ENCODE measurements around the gene SH3PXD2A.

Gene SH3PXD2A

DNA sequence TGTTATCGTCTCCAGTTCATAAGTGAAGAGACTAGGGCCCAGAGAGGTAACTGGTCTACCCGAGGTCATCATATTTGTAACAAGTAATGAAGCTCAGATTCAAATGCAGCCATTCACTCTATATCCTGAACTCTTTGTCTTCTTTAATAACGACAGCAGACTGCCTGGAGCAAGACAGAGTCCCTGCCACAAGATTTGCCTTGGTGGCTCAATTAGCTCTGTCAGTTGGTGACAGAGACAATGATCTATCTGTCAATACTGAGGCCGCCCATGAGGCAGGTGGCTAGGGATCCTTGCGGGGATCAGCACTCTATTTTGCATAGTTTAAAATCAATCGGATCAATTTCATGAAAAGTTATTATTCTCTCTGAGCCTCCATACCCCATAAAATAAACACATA lies 43.9 kb downstream of the SH3PXD2A start:
- no peak for DNase-seq (ENCODE audit: low read depth in 2 of 2)

DNA sequence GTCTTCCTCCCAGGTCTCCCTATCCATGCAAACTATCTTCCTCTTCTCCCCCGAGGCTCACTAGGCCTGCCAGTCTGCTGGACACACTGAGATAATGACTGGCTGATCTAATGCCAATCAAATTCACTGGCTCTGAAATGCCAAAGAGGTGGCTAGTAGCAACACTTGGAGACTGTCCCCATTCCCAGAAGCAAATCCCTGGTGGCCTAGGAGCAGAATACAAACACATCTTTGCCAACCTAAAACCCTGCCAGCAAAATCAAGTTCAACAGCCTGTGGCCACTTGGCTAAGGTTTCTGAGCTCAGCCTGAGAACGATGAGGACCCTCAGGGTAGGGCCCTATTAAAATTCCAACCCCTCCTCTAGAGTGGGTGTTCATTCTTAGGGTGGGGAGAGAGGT lies 46.6 kb downstream of the SH3PXD2A start:
- TF ChIP-seq, protein P1, sequence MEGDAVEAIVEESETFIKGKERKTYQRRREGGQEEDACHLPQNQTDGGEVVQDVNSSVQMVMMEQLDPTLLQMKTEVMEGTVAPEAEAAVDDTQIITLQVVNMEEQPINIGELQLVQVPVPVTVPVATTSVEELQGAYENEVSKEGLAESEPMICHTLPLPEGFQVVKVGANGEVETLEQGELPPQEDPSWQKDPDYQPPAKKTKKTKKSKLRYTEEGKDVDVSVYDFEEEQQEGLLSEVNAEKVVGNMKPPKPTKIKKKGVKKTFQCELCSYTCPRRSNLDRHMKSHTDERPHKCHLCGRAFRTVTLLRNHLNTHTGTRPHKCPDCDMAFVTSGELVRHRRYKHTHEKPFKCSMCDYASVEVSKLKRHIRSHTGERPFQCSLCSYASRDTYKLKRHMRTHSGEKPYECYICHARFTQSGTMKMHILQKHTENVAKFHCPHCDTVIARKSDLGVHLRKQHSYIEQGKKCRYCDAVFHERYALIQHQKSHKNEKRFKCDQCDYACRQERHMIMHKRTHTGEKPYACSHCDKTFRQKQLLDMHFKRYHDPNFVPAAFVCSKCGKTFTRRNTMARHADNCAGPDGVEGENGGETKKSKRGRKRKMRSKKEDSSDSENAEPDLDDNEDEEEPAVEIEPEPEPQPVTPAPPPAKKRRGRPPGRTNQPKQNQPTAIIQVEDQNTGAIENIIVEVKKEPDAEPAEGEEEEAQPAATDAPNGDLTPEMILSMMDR (IDR thresholded peaks at IDR 0.05; ENCODE audit: low read depth, low read length), result no peak
- no peak overlapping the region for H3K4me3 ChIP-seq (replicated peaks in 1 of 2; ENCODE audit: low read depth in 2 of 2, low read length in 2 of 2)
- no peak for DNase-seq (ENCODE audit: low read depth in 2 of 2)

More for the DNA sequence above, 43.9 kb downstream of the SH3PXD2A start:
- no peak overlapping the region for H3K4me3 ChIP-seq (replicated peaks in 1 of 2; ENCODE audit: low read depth in 2 of 2, low read length in 2 of 2)
- TF ChIP-seq, protein P1 (IDR thresholded peaks at IDR 0.05; ENCODE audit: low read depth, low read length), result no peak

DNA sequence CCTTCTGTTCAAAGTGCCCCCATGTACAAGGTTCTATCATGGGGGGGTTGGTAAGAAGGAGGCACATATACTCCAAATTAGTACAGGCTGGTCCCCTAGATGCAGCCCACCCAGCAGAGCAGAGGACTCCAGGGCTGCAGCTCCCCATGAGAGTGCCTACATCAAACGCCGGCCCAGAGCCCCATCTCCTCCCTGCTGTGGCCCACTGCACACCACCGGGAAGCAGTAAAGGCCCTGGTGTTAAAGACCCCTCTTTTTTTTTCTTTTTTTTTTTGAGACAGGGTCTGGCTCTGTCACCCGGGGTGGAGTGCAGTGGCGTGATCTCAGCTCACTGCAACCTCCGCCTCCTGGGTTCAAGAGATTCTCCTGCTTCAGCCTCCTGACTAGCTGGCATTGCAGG lies 47.4 kb downstream of the SH3PXD2A start:
- no peak overlapping the region for H3K4me3 ChIP-seq (replicated peaks in 1 of 2; ENCODE audit: low read depth in 2 of 2, low read length in 2 of 2)
- no peak for DNase-seq (ENCODE audit: low read depth in 2 of 2)
- TF ChIP-seq, protein P1 (IDR thresholded peaks at IDR 0.05; ENCODE audit: low read depth, low read length), result no peak

DNA sequence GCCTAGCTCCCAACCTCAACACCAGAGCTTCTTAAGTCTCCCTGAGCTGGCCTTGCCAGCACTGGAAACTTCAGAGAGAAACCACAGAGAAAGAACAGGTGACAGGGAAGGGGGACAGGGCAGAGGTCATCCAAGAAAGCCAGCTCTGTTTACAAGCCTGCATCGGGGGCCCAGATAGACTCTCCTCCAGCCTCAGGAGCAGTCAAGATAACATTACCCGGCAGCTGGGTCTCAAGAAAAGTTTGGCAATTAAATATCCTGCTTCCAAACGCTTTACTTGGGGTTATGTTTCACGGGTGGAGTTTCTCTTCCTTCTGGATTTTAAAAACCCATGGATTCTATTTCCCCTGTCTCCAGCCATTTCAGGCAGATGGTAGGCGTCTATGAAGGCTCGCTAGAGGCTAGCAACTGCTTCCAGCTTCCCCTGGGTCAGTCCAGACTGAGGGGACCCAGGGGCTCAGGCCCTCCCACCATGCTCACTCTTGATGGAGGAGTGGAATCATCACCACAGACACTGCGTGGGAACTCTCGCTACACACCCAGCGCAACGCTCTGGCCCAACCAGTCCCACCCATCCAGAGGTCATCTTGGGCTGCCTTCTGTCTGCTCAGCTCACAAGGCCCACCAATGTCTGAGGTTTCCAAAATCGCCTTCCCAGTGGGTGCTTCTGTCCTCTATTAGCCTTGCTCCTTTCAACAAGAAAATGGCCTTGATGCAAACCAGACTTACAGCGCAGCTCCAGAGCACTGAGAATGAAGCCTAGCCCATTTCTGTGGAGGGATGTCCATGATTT lies 48.8 kb downstream of the SH3PXD2A start:
- DNase-seq (ENCODE audit: low read depth in 2 of 2), result no peak
- no peak overlapping the region for H3K4me3 ChIP-seq (replicated peaks in 1 of 2; ENCODE audit: low read depth in 2 of 2, low read length in 2 of 2)
- TF ChIP-seq, protein P1 (IDR thresholded peaks at IDR 0.05; ENCODE audit: low read depth, low read length), result no peak

DNA sequence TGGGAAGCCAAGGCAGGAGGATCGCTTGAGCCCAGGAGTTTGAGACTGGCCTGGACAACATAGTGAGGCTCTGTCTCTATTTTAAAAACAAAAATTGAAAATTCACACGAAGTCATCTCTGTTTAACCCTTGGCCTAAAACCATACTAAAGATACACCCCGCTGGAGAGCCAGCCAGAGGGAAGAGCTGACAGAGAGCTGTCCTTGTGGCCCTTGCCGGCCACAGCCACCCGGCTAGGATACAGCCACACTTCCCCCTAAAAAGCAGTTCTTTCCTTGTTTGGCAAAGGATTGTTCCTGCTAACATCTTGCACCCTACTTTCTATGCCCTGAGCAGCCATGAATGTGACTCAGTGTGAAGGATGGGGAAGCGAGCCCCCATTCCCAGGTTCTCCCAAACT lies 49.6 kb downstream of the SH3PXD2A start:
- no peak overlapping the region for H3K4me3 ChIP-seq (replicated peaks in 1 of 2; ENCODE audit: low read depth in 2 of 2, low read length in 2 of 2)
- TF ChIP-seq, protein P1 (IDR thresholded peaks at IDR 0.05; ENCODE audit: low read depth, low read length), result no peak
- no peak for DNase-seq (ENCODE audit: low read depth in 2 of 2)

DNA sequence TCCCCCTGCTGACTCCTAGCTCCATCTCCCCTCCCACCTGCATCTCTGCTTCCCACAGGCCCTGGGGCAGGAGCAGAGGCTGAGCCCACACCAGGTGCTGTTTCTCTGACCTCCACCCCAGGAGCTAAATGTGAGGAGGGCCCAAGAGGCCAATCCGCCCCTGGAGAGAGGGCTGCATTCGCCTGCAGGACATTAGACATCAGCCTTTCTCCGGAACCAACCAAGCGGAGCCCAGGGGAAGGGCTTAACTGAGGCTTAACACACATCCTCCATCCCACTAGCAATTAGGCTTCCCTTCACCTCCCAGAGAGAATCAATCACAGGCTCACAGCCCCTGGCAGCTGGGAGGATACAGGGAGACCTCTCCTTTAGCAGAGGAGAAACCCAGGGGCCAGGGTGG lies 50.5 kb downstream of the SH3PXD2A start:
- no peak overlapping the region for H3K4me3 ChIP-seq (replicated peaks in 1 of 2; ENCODE audit: low read depth in 2 of 2, low read length in 2 of 2)
- TF ChIP-seq, protein P1 (IDR thresholded peaks at IDR 0.05; ENCODE audit: low read depth, low read length), result no peak
- DNase-seq (ENCODE audit: low read depth in 2 of 2), result no peak

DNA sequence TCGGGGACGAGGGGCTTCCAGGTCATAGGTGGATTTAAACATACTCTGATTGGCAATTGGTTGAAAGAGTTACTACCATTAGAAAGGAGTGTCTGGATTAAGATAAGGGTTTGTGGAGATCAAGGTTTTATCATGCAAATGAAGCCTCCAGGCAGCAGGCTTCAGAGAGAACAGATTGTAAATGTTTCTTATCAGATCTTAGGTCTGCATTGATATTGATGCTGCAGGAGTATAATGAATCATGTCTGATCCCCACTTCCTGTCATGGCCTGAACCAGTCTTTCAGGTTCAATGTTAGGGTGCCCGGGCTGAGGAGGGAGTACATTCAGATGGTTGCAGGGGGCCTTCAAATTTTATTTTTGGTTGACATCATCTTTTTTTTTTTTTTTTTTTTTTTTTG lies 51.4 kb downstream of the SH3PXD2A start:
- no peak overlapping the region for H3K4me3 ChIP-seq (replicated peaks in 1 of 2; ENCODE audit: low read depth in 2 of 2, low read length in 2 of 2)
- TF ChIP-seq, protein P1 (IDR thresholded peaks at IDR 0.05; ENCODE audit: low read depth, low read length), result no peak
- DNase-seq (ENCODE audit: low read depth in 2 of 2), result no peak

Measured in cardiac fibroblast (primary cell).